ENCODE data around the gene ARHGAP26. TPM values are rescaled to one million over a fixed set of nuclear protein-coding genes. Genes with fewer than 3 reads are reported as not detected.

The ARHGAP26 gene
- total RNA-seq, 1 donor from 2014 or later: 20.1 TPM

DNA sequence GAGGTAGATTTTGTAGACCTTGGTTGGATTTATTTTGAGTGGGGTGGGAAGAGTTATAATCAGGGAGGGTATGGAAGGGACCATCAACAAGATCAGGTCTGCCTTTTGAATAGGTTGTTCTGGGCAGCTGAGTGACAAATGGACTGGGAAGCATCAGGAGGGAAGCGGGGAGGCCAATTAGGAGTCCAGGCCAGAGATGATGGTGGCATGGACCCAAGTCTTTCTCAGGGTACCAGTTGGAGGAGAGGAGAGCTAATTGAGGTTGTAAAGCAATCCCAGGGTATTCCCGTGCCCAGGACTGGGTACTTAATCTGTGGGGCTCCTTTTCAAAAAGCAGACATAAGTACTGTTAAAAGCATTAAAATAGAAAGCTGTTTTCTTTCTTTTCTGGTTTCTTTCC lies 88.9 kb downstream of the ARHGAP26 start:
- Mint-ChIP-seq H3K27ac (ENCODE audit: unreplicated experiment) (no peak overlapping the region), H3K4me1 (ENCODE audit: low read depth, unreplicated experiment) (peaks cover 8% of the 10 kb centered on the region), H3K27me3 (ENCODE audit: unreplicated experiment) (no peaks in the 10 kb centered on the region), H3K36me3 (ENCODE audit: unreplicated experiment) (no peaks in the 10 kb centered on the region), H3K4me3 (ENCODE audit: unreplicated experiment) (no peak overlapping the region), H3K9me3 (ENCODE audit: unreplicated experiment) (peaks cover 2% of the 10 kb centered on the region)
- DNase-seq: no peak
- TF ChIP-seq CTCF (IDR thresholded peaks at IDR 0.05; ENCODE audit: partially characterized antibody, unreplicated experiment): no peak

DNA sequence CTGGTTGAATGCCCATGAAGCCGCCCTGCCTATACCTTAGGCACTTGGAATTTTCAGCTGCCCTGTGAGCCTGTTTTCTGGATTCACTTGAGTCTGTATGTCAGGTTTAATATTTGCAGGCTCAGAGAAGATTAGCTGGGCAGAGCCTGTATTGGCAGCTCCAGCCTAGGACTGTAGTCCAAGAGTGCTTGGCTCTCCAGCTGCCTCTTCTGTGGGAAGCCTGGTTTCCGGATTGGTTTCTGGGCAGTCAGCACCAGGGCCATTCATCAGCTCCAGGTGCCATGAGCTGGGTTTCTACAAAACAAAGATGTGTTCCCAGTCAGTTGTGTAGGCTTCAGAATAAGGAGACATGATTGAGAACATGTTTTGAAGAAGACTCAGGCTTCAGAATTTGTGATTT lies 90.1 kb downstream of the ARHGAP26 start:
- Mint-ChIP-seq H3K4me1 (ENCODE audit: low read depth, unreplicated experiment) (peaks cover 4% of the 10 kb centered on the region), H3K4me3 (ENCODE audit: unreplicated experiment) (no peak overlapping the region), H3K27ac (ENCODE audit: unreplicated experiment) (no peak overlapping the region), H3K36me3 (ENCODE audit: unreplicated experiment) (no peaks in the 10 kb centered on the region), H3K9me3 (ENCODE audit: unreplicated experiment) (peaks cover 2% of the 10 kb centered on the region), H3K27me3 (ENCODE audit: unreplicated experiment) (no peaks in the 10 kb centered on the region)
- TF ChIP-seq CTCF (IDR thresholded peaks at IDR 0.05; ENCODE audit: partially characterized antibody, unreplicated experiment): no peak
- DNase-seq: no peak

DNA sequence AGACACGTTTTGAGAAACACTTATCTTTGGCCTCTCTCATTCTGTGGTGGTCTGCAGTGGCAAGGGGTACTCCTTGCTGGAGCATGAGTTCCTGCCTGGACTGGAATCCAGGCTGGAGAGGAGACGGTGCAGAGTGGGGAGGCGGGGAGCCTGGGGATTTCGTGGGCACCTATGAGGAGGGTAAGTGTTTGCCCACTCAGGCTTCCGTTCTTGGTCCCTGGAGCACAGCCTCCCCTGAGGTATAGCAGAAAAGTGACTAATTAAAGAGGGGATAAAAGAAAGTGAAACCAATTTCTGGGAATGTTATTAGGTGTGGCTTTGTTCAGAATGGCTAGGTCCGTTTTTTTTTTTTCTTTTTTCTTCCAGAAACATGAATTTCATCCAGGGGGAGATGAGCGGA lies 90.8 kb downstream of the ARHGAP26 start:
- no peak for DNase-seq
- no peak overlapping the region for H3K27ac Mint-ChIP-seq (ENCODE audit: unreplicated experiment)
- H3K4me1 Mint-ChIP-seq (ENCODE audit: low read depth, unreplicated experiment): no peaks in the 10 kb centered on the region

DNA sequence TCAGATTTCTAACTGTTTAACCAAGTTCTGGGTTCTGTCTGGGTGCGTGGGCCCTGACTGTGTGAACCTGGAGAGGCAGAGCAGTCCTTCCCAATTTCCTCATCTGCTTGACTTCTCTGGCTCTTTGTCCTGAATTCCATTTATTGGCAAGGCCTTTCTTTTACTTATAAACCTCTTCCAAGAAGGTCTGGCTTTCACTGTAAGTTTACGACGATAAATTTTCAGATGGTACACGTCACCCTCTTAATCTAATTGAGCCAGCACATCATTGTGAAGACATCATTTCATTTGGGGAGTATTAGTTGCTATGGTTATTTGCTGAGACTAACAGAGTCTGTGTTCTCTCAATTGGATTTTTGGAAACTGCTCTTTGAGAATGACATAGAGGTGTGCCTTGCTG lies 92.4 kb downstream of the ARHGAP26 start:
- no peak overlapping the region for H3K4me3 Mint-ChIP-seq (ENCODE audit: unreplicated experiment)
- no peak for TF ChIP-seq CTCF (IDR thresholded peaks at IDR 0.05; ENCODE audit: partially characterized antibody, unreplicated experiment)
- DNase-seq: no peak
- peaks cover 3% of the 10 kb centered on the region for H3K27me3 Mint-ChIP-seq (ENCODE audit: unreplicated experiment)
- H3K4me1 Mint-ChIP-seq (ENCODE audit: low read depth, unreplicated experiment): peaks cover 3% of the 10 kb centered on the region
- peaks cover 2% of the 10 kb centered on the region for H3K9me3 Mint-ChIP-seq (ENCODE audit: unreplicated experiment)
- no peak overlapping the region for H3K27ac Mint-ChIP-seq (ENCODE audit: unreplicated experiment)
- no peaks in the 10 kb centered on the region for H3K36me3 Mint-ChIP-seq (ENCODE audit: unreplicated experiment)

More for the DNA sequence above, 90.8 kb downstream of the ARHGAP26 start:
- Mint-ChIP-seq H3K4me3 (ENCODE audit: unreplicated experiment) (no peak overlapping the region), H3K9me3 (ENCODE audit: unreplicated experiment) (peaks cover 2% of the 10 kb centered on the region), H3K27me3 (ENCODE audit: unreplicated experiment) (peaks cover 3% of the 10 kb centered on the region), H3K36me3 (ENCODE audit: unreplicated experiment) (no peaks in the 10 kb centered on the region)
- TF ChIP-seq CTCF (IDR thresholded peaks at IDR 0.05; ENCODE audit: partially characterized antibody, unreplicated experiment): no peak

DNA sequence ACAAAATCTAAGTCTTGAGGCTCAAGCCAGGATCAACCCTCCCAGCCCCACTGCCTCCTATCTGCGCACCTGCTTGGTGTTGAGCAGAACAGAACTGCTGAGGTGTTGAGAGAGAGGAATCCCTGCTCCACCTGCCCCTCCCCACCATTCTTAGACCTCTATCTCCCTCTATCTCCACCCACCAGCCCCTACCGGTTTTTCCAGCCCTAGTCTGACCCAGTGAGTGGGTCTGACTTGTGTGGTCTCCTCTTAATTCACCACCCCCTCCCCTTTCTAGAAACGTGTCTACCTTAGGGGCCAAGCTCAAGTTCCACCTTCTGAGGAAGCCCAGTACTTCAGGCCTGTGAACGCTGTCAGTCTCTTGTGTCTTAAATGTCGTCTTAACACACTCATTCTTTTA lies 93.7 kb downstream of the ARHGAP26 start:
- Mint-ChIP-seq H3K4me1 (ENCODE audit: low read depth, unreplicated experiment) (peaks cover 7% of the 10 kb centered on the region), H3K27ac (ENCODE audit: unreplicated experiment) (no peak overlapping the region), H3K36me3 (ENCODE audit: unreplicated experiment) (no peaks in the 10 kb centered on the region), H3K27me3 (ENCODE audit: unreplicated experiment) (peaks cover 4% of the 10 kb centered on the region), H3K4me3 (ENCODE audit: unreplicated experiment) (no peak overlapping the region), H3K9me3 (ENCODE audit: unreplicated experiment) (peaks cover 2% of the 10 kb centered on the region)
- TF ChIP-seq CTCF (IDR thresholded peaks at IDR 0.05; ENCODE audit: partially characterized antibody, unreplicated experiment): no peak
- no peak for DNase-seq

All from glutamatergic neuron (in vitro differentiated cells).